A549 (cell line): ENCODE results near the gene PAPLN. TPM values are rescaled to one million over a fixed set of nuclear protein-coding genes. Genes with fewer than 3 reads are reported as not detected.

Experiments
- ATAC-seq, 2 experiments: fragments of 200-7000 bp in 1 of 2; fragments of >200 bp in 1 of 2; cut with Nextera tagmentation in 1 of 2; cut with Tn5 transposase in 1 of 2; 3 replicates each; pipeline versions ENCODE4 v1.8.0 to v1.9.1; 2018 to 2020; ENCODE audit warnings: mild to moderate bottlenecking in 1 of 2, moderate library complexity in 1 of 2
- CTCF ChIA-PET: fragments of 300-600 bp; sonication (Branson Sonifier 250); formaldehyde crosslinking; extraction: SDS; loops from one replicate; lab custom pipeline; 2021; ENCODE audit warnings: antibody characterized with exemption, inconsistent platforms; lab: Yijun Ruan, JAX
- POLR2A ChIA-PET: fragments of 350-600 bp; formaldehyde crosslinking; extraction: SDS; loops from one replicate; lab custom pipeline; 2021; ENCODE audit warnings: antibody characterized with exemption, inconsistent platforms; lab: Yijun Ruan, JAX
- DNase-seq, 2 experiments: peaks; one replicate each; pipeline versions ENCODE4 v3.0.0 to v3.0.0-alpha.2; 2011 to 2016; ENCODE audit warnings: low read depth in 1 of 2, low spot score in 1 of 2
- FAIRE-seq: peaks from 2 replicates; lab custom pipeline; 2011; peaks lifted over from hg19 to GRCh38; lab: Jason Lieb, UNC
- H3K27ac ChIP-seq, 2 experiments: fragments of >200 bp; sonication (Bioruptor Twin); formaldehyde crosslinking; 3 replicates each; pipeline ENCODE4 v1.5.1; 2016 to 2017
- H3K4me1 ChIP-seq: fragments of >200 bp; sonication (Bioruptor Twin); formaldehyde crosslinking; 3 replicates; pipeline ENCODE4 v1.6.1; 2016
- H3K4me2 ChIP-seq: fragments of >200 bp; sonication (Bioruptor Twin); formaldehyde crosslinking; 3 replicates; pipeline ENCODE4 v1.6.1; 2016
- H3K4me3 ChIP-seq: fragments of >200 bp; sonication (Bioruptor Twin); formaldehyde crosslinking; 3 replicates; pipeline ENCODE4 v1.5.1; 2016
- H3K9me3 ChIP-seq: fragments of >200 bp; sonication (Bioruptor Twin); formaldehyde crosslinking; 3 replicates; pipeline ENCODE4 v1.6.1; 2016
- ATOH8 ChIP-seq: fragments of 250-450 bp; sonication (Bioruptor Pico); IDR thresholded peaks from 2 replicates; pipeline ENCODE4 v1.5.0; 2020; ENCODE audit warnings: low read depth, mild to moderate bottlenecking, moderate library complexity
- BHLHE40 ChIP-seq: IDR thresholded peaks from 2 replicates; pipeline ENCODE4 v1.6.1; 2012; ENCODE audit warnings: low read depth, low read length, inconsistent platforms
- CBX2 ChIP-seq: fragments of 200-600 bp; sonication (generic); IDR thresholded peaks from 2 replicates; pipeline ENCODE4 v1.6.1; 2016; ENCODE audit warnings: low read depth, mild to moderate bottlenecking, borderline replicate concordance
- CBX8 ChIP-seq: fragments of 200-600 bp; sonication (generic); IDR thresholded peaks from 2 replicates; pipeline ENCODE4 v1.6.1; 2016
- CEBPB ChIP-seq, 2 experiments: fragments of >200 bp in 1 of 2; sonication (Bioruptor Twin) in 1 of 2; formaldehyde crosslinking in 1 of 2; IDR thresholded peaks; 2 replicates each; pipeline ENCODE4 v1.6.1; 2012 to 2016
- CHD4 ChIP-seq: fragments of 200-600 bp; sonication (generic); IDR thresholded peaks from 2 replicates; pipeline ENCODE4 v1.6.1; 2016; ENCODE audit warnings: antibody characterized with exemption, mild to moderate bottlenecking, borderline replicate concordance
- ESRRA ChIP-seq: fragments of 150-350 bp; IDR thresholded peaks from 2 replicates; pipeline ENCODE4 v1.6.1; 2014; ENCODE audit warnings: mild to moderate bottlenecking, low read length, borderline replicate concordance
- FOSB ChIP-seq: fragments of 250-450 bp; sonication (Bioruptor Pico); IDR thresholded peaks from 2 replicates; pipeline ENCODE4 v1.5.0; 2020; ENCODE audit warnings: mild to moderate bottlenecking, moderate library complexity
- HDAC2 ChIP-seq: fragments of 200-600 bp; sonication (generic); IDR thresholded peaks from 2 replicates; pipeline ENCODE4 v1.6.1; 2016
- HES2 ChIP-seq: fragments of >200 bp; sonication (Bioruptor Twin); formaldehyde crosslinking; IDR thresholded peaks from 2 replicates; pipeline ENCODE4 v1.6.1; 2016
- HEYL ChIP-seq: fragments of 250-450 bp; sonication (Bioruptor Pico); IDR thresholded peaks from 2 replicates; pipeline ENCODE4 v1.8.0; 2021; ENCODE audit warnings: mild to moderate bottlenecking, moderate library complexity
- HOXA7 ChIP-seq: fragments of 250-450 bp; sonication (Bioruptor Pico); IDR thresholded peaks from 2 replicates; pipeline ENCODE4 v1.5.0; 2020; ENCODE audit warnings: mild to moderate bottlenecking, moderate library complexity
- HOXB13 ChIP-seq: fragments of 250-450 bp; sonication (Bioruptor Pico); IDR thresholded peaks from 2 replicates; pipeline ENCODE4 v1.5.0; 2020; ENCODE audit warnings: low read depth, mild to moderate bottlenecking, moderate library complexity
- JUN ChIP-seq, 2 experiments: fragments of >200 bp; sonication (Bioruptor Twin); formaldehyde crosslinking; IDR thresholded peaks; 2 replicates in 1 of 2; 3 replicates in 1 of 2; pipeline ENCODE4 v1.6.1; 2016 to 2017
- KDM1A ChIP-seq: fragments of 200-600 bp; sonication (generic); IDR thresholded peaks from 2 replicates; pipeline ENCODE4 v1.6.1; 2016; ENCODE audit warnings: low read depth, mild to moderate bottlenecking
- MAFK ChIP-seq: fragments of 450-650 bp; IDR thresholded peaks from 2 replicates; pipeline ENCODE4 v1.6.1; 2014; ENCODE audit not compliant: partially characterized antibody
- POLR2AphosphoS2 ChIP-seq: conservative IDR thresholded peaks from 2 replicates; pipeline ENCODE4 v1.6.1; 2012; ENCODE audit warnings: low read length, improper control_type of control experiment, inconsistent platforms
- RAD21 ChIP-seq, 2 experiments: fragments of >200 bp in 1 of 2; sonication (Bioruptor Twin) in 1 of 2; formaldehyde crosslinking in 1 of 2; IDR thresholded peaks in 1 of 2; conservative IDR thresholded peaks in 1 of 2; 2 replicates in 1 of 2; 3 replicates in 1 of 2; pipeline ENCODE4 v1.6.1; 2012 to 2018; ENCODE audit warnings: inconsistent platforms in 1 of 2
- REST ChIP-seq: fragments of 200-600 bp; sonication (generic); IDR thresholded peaks from 2 replicates; pipeline ENCODE4 v1.6.1; 2016; ENCODE audit warnings: antibody characterized with exemption, mild to moderate bottlenecking, moderate library complexity
- RNF2 ChIP-seq: fragments of 200-600 bp; sonication (generic); IDR thresholded peaks from 2 replicates; pipeline ENCODE4 v1.6.1; 2016; ENCODE audit warnings: low read depth, mild to moderate bottlenecking, antibody characterized with exemption, moderate library complexity, borderline replicate concordance
- SMC3 ChIP-seq: fragments of >200 bp; sonication (Bioruptor Twin); formaldehyde crosslinking; IDR thresholded peaks from 3 replicates; pipeline ENCODE4 v1.6.1; 2018; ENCODE audit warnings: inconsistent platforms
- SREBF2 ChIP-seq: fragments of 450-650 bp; IDR thresholded peaks from 2 replicates; pipeline ENCODE4 v1.6.1; 2014; ENCODE audit warnings: mild to moderate bottlenecking, moderate library complexity
- TP53 ChIP-seq: fragments of 250-450 bp; sonication (Bioruptor Pico); IDR thresholded peaks from 2 replicates; pipeline ENCODE4 v1.5.0; 2021; ENCODE audit warnings: mild to moderate bottlenecking, moderate library complexity
- ZFP36 ChIP-seq: fragments of 450-650 bp; IDR thresholded peaks from 2 replicates; pipeline ENCODE4 v1.6.1; 2014; ENCODE audit warnings: borderline replicate concordance; ENCODE audit not compliant: partially characterized antibody
- ZNF302 ChIP-seq: fragments of 250-450 bp; sonication (Bioruptor Pico); IDR thresholded peaks from 2 replicates; pipeline ENCODE4 v1.9.0; 2021; ENCODE audit warnings: inconsistent platforms, mild to moderate bottlenecking, moderate library complexity
- ZSCAN20 ChIP-seq: fragments of 250-450 bp; sonication (Bioruptor Pico); IDR thresholded peaks from 2 replicates; pipeline ENCODE4 v1.8.0; 2022; ENCODE audit warnings: mild to moderate bottlenecking, moderate library complexity
- WGBS: methylation state at CpG from one replicate; pipeline ENCODE4 v1.1.6; 2017; ENCODE audit errors: missing lambda C conversion rate; 5-methylcytosine and 5-hydroxymethylcytosine counted together
- polyA plus RNA-seq, 4 experiments: library from polyadenylated mRNA; depleted of rRNA in 3 of 4; stranded (reverse); fragments of >200 nt; fragmentation: RNase III in 1 of 4; extraction: RNeasy Plus Mini Kit Qiagen cat#74134 plus additional on column Dnase treatment in 1 of 4; gene quantifications; 2 replicates in 3 of 4; 3 replicates in 1 of 4; pipeline ENCODE4 v1.2.3, GENCODE V29; 2011 to 2017

Gene PAPLN
- polyA plus RNA-seq, 2 of the 4 experiments (the other 2 are of a cell fraction), result 4.3 to 5.0 TPM

DNA sequence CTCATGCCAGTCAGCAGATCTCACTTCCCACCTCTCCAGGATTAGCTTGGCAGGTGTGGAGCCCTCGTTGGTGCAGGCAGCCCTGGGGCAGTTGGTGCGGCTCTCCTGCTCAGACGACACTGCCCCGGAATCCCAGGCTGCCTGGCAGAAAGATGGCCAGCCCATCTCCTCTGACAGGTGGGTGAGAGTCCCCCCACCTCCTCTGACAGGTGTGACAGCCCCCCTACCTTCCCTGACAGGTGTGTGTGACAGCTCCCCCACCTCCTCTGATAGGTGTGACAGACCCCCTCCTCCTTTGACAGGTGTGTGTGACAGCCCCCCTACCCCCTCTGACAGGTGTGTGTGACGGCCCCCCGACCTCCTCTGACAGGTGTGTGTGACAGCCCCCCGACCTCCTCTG, 26.3 kb downstream of the PAPLN start:
- ChIA-PET CTCF (interaction anchor here (0.9 to 2.5 kb wide), 6 partner anchors 9 to 208 kb away, joined by 3 to 13 read pairs (median 4); no protein-coding TSS in a partner anchor), POLR2A (interaction anchor here (0.6 kb wide), 1 partner anchor 9 kb away, joined by 3 read pairs; no protein-coding TSS in a partner anchor)
- DNase-seq (no peak), ATAC-seq (no peak), FAIRE-seq (no peak)
- no peak overlapping the region for H3K4me3 ChIP-seq
- H3K4me1 ChIP-seq, result no peaks in the 10 kb centered on the region
- TF ChIP-seq CBX8 (no peak), MAFK (no peak), HEYL (CRISPR knock-in tag) (no peak), ZFP36 (no peak), ZNF302 (no peak), CHD4 (no peak), REST (no peak), ATOH8 (CRISPR knock-in tag) (no peak), RAD21 (conservative IDR thresholded peaks at IDR 0.05 in 1 of 2, IDR thresholded peaks at IDR 0.05 in 1 of 2) (no peak), HOXA7 (CRISPR knock-in tag) (no peak), HDAC2 (no peak), CEBPB (IDR thresholded peaks at IDR 0.05) (no peak), SREBF2 (no peak), ESRRA (no peak), HOXB13 (CRISPR knock-in tag) (no peak), SMC3 (no peak), BHLHE40 (no peak)
- no peak overlapping the region for H3K4me2 ChIP-seq
- H3K27ac ChIP-seq, result no peak overlapping the region
- WGBS, result no CpG with 5 or more reads among the region's 7 CpGs
- no peaks in the 10 kb centered on the region for H3K9me3 ChIP-seq

- Histone ChIP-seq H3K9me3 (no peaks in the 10 kb centered on the region), H3K4me2 (no peak overlapping the region), H3K4me1 (no peaks in the 10 kb centered on the region), H3K4me3 (no peak overlapping the region), H3K27ac (no peak overlapping the region)
- TF ChIP-seq MAFK (no peak), KDM1A (no peak), JUN (IDR thresholded peaks at IDR 0.05) (no peak), ZSCAN20 (no peak), RNF2 (no peak), TP53 (CRISPR knock-in tag) (no peak), HES2 (no peak), FOSB (no peak), HEYL (CRISPR knock-in tag) (no peak), POLR2AphosphoS2 (no peak), CBX2 (no peak)
- POLR2A ChIA-PET, result interaction anchor here (1.2 kb wide), 1 partner anchor 33 kb away, joined by 3 read pairs; no protein-coding TSS in a partner anchor
- DNase-seq (no peak), FAIRE-seq (no peak), ATAC-seq (no peak)
- CTCF ChIA-PET, result interaction anchor here (0.8 to 2.5 kb wide), 9 partner anchors 11 to 370 kb away, joined by 3 to 13 read pairs (median 4); no protein-coding TSS in a partner anchor
- WGBS, result 90% methylated on average over 22 of the region's 23 CpGs
These were observed 27.0 kb downstream of the PAPLN start for GRCh38 chr14:73264080-73264884.
